Hepatocyte (in vitro differentiated cells): ENCODE measurements around the gene CDH4.

Source experiments
- CTCF ChIP-seq: fragments of 200-600 bp; sonication (generic); IDR thresholded peaks from 2 replicates; pipeline ENCODE4 v1.5.1; 2016; ENCODE audit warnings: antibody characterized with exemption, mild to moderate bottlenecking; ENCODE audit not compliant: poor library complexity
- EZH2 ChIP-seq: fragments of 200-600 bp; sonication (generic); IDR thresholded peaks from 2 replicates; pipeline ENCODE4 v1.6.1; 2016; ENCODE audit warnings: antibody characterized with exemption, mild to moderate bottlenecking, borderline replicate concordance
- EZH2phosphoT487 ChIP-seq: fragments of 200-600 bp; sonication (generic); IDR thresholded peaks from one replicate; pipeline ENCODE4 v1.6.1; 2018; ENCODE audit warnings: antibody characterized with exemption, mild to moderate bottlenecking, low read depth, moderate library complexity; ENCODE audit not compliant: unreplicated experiment, severe bottlenecking

GRCh38 chr20:61535956-61536355 lies 283.9 kb downstream of the CDH4 start:
- TF ChIP-seq CTCF (no peak), EZH2 (no peak), EZH2phosphoT487 (no peak)
